ENCODE measurements around the gene PLCG1. TPM values are rescaled to one million over a fixed set of nuclear protein-coding genes. Genes with fewer than 3 reads are reported as not detected.

Gene PLCG1
- total RNA-seq, 4 donors from 2014 or later, result 54.0 to 188 (median 91.5) TPM

DNA sequence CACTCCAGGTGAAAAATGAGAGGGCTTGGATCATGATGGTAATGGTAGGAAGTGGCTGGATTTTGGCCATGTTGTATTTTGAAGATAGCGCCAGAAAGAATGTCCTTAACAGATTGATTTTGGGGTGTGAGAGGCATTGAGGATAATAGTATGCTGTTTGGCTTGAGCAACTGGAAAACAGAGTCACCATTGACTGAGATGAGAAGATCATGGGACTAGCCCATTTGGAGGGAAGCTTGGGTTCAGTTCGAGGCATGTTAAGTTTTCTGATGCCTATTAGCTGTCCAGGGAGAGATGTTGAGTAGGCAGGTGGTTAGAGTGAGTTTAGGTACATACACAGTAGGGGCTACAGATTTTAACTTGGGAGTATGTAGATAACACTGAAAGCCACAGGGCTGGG lies 23.3 kb downstream of the PLCG1 start:
- TF ChIP-seq POLR2A (IDR thresholded peaks at IDR 0.05) (no peak), POLR2AphosphoS5 (IDR thresholded peaks at IDR 0.05) (no peak), EP300 (IDR thresholded peaks at IDR 0.05) (no peak)
- TF ChIP-seq, protein P1, sequence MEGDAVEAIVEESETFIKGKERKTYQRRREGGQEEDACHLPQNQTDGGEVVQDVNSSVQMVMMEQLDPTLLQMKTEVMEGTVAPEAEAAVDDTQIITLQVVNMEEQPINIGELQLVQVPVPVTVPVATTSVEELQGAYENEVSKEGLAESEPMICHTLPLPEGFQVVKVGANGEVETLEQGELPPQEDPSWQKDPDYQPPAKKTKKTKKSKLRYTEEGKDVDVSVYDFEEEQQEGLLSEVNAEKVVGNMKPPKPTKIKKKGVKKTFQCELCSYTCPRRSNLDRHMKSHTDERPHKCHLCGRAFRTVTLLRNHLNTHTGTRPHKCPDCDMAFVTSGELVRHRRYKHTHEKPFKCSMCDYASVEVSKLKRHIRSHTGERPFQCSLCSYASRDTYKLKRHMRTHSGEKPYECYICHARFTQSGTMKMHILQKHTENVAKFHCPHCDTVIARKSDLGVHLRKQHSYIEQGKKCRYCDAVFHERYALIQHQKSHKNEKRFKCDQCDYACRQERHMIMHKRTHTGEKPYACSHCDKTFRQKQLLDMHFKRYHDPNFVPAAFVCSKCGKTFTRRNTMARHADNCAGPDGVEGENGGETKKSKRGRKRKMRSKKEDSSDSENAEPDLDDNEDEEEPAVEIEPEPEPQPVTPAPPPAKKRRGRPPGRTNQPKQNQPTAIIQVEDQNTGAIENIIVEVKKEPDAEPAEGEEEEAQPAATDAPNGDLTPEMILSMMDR (IDR thresholded peaks at IDR 0.05), result no peak
- Histone ChIP-seq H3K36me3 (peaks cover 44% of the 10 kb centered on the region), H3K27me3 (no peaks in the 10 kb centered on the region), H3K27ac (no peak overlapping the region), H3K4me1 (peaks cover 38% of the 10 kb centered on the region), H3K4me3 (no peak overlapping the region), H3K9me3 (no peaks in the 10 kb centered on the region)
- 75% methylated on average over 2 of the region's 2 CpGs for WGBS
- no peak for DNase-seq (ENCODE audit: low spot score in 2 of 2)

- Histone ChIP-seq H3K27me3 (no peaks in the 10 kb centered on the region), H3K4me1 (peaks cover 30% of the 10 kb centered on the region), H3K36me3 (peaks cover 56% of the 10 kb centered on the region), H3K9me3 (no peaks in the 10 kb centered on the region), H3K27ac (no peak overlapping the region), H3K4me3 (no peak overlapping the region)
- TF ChIP-seq, protein P1 (IDR thresholded peaks at IDR 0.05), result no peak
- TF ChIP-seq POLR2AphosphoS5 (IDR thresholded peaks at IDR 0.05), result no peak
- no peak for TF ChIP-seq EP300 (IDR thresholded peaks at IDR 0.05)
- no peak for TF ChIP-seq POLR2A (IDR thresholded peaks at IDR 0.05)
- 35% methylated on average over 1 of the region's 1 CpG for WGBS
- no peak for DNase-seq (ENCODE audit: low spot score in 2 of 2)
Measured at GRCh38 chr20:41161886-41162285, 24.5 kb downstream of the PLCG1 start.

GRCh38 chr20:41162396-41162795 lies 25.1 kb downstream of the PLCG1 start:
- Histone ChIP-seq H3K4me1 (peaks cover 25% of the 10 kb centered on the region), H3K27ac (no peak overlapping the region), H3K36me3 (peaks cover 62% of the 10 kb centered on the region), H3K27me3 (no peaks in the 10 kb centered on the region), H3K9me3 (no peaks in the 10 kb centered on the region), H3K4me3 (no peak overlapping the region)
- DNase-seq (ENCODE audit: low spot score in 2 of 2), result no peak
- 96% methylated on average over 4 of the region's 11 CpGs for WGBS
- TF ChIP-seq EP300 (IDR thresholded peaks at IDR 0.05) (no peak), POLR2A (IDR thresholded peaks at IDR 0.05) (no peak), POLR2AphosphoS5 (IDR thresholded peaks at IDR 0.05) (no peak)
- TF ChIP-seq, protein P1 (IDR thresholded peaks at IDR 0.05), result no peak

- Histone ChIP-seq H3K9me3 (no peaks in the 10 kb centered on the region), H3K4me1 (peaks cover 13% of the 10 kb centered on the region), H3K27ac (no peak overlapping the region), H3K27me3 (no peaks in the 10 kb centered on the region), H3K4me3 (no peak overlapping the region), H3K36me3 (peaks cover 76% of the 10 kb centered on the region)
- WGBS, result 93% methylated on average over 5 of the region's 11 CpGs
- TF ChIP-seq, protein P1 (IDR thresholded peaks at IDR 0.05), result no peak
- TF ChIP-seq POLR2AphosphoS5 (IDR thresholded peaks at IDR 0.05) (no peak), EP300 (IDR thresholded peaks at IDR 0.05) (no peak), POLR2A (IDR thresholded peaks at IDR 0.05) (no peak)
- DNase-seq (ENCODE audit: low spot score in 2 of 2), result no peak
Measured at GRCh38 chr20:41163821-41164220, 26.5 kb downstream of the PLCG1 start.

DNA sequence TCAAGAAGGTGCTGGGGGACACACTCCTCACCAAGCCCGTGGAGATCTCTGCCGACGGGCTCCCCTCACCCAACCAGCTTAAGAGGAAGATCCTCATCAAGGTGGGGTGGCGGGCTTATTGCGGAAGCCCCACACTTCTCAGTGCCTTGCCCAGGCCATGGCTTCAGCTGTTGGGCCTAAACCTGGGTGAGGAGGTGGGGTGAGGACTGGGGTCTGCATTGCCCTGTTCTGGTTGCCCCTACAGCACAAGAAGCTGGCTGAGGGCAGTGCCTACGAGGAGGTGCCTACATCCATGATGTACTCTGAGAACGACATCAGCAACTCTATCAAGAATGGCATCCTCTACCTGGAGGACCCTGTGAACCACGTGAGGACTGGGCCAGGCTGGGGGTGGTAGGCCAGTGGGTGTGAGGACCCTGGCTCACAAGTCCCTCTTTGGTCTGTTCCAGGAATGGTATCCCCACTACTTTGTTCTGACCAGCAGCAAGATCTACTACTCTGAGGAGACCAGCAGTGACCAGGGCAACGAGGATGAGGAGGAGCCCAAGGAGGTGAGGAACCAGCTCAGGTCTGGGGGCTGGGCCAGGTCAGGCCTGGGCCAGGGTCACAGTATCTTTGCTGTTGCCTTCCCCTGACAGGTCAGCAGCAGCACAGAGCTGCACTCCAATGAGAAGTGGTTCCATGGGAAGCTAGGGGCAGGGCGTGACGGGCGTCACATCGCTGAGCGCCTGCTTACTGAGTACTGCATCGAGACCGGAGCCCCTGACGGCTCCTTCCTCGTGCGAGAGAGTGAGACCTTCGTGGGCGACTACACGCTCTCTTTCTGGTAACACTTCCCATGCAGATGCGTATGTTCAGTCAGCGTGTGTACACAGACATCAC lies 27.9 kb downstream of the PLCG1 start:
- 92% methylated on average over 16 of the region's 24 CpGs for WGBS
- Histone ChIP-seq H3K36me3 (peaks cover 85% of the 10 kb centered on the region), H3K27me3 (no peaks in the 10 kb centered on the region), H3K4me1 (peaks cover 8% of the 10 kb centered on the region), H3K4me3 (no peak overlapping the region), H3K27ac (no peak overlapping the region), H3K9me3 (no peaks in the 10 kb centered on the region)
- no peak for TF ChIP-seq POLR2A (IDR thresholded peaks at IDR 0.05)
- TF ChIP-seq, protein P1 (IDR thresholded peaks at IDR 0.05), result no peak
- TF ChIP-seq EP300 (IDR thresholded peaks at IDR 0.05), result no peak
- no peak for TF ChIP-seq POLR2AphosphoS5 (IDR thresholded peaks at IDR 0.05)
- peak in 1 of 2 donors; percentile 48 for DNase-seq (ENCODE audit: low spot score in 2 of 2)

All from suprapubic skin (tissue), 4 donors.